ENCODE results near the gene RTN4IP1.

Gene RTN4IP1

DNA sequence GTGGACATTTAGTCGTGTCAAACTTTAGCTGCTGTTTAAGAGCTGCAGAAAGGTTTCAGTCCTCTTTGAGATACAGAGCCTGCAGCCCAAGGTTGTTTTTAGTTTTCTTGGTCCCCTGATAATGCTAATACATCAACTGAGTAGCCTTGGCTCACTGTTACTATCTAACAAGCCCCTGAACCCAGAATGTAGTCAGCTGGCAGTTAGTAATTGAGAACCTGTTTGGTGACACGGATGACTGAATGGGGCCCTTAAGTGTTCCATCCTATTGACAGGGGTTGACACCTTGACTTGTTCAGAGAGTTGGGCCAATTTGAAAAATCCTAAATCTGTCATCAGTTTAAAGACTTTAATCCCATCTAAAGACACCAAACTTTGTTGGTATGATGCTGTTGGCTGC, 2.8 kb downstream of the RTN4IP1 start:
- DNase-seq (ENCODE audit: low read depth, low spot score) = no peak
- no peaks in the 10 kb centered on the region for H3K27me3 ChIP-seq (ENCODE audit: insufficient read depth, insufficient read length)
- no peak overlapping the region for H3K4me3 ChIP-seq (ENCODE audit: insufficient read length, low read depth)
- TF ChIP-seq YY1 (IDR thresholded peaks at IDR 0.05; ENCODE audit: insufficient read depth, insufficient read length) (no peak), ZNF274 (IDR thresholded peaks at IDR 0.05; ENCODE audit: low read depth, low read length) (no peak), SUZ12 (IDR thresholded peaks at IDR 0.05; ENCODE audit: extremely low read depth, insufficient read depth, insufficient read length) (no peak)
- no peak overlapping the region for H3K9ac ChIP-seq (ENCODE audit: insufficient read length, low read depth)
- peaks cover 10% of the 10 kb centered on the region for H3K36me3 ChIP-seq (ENCODE audit: insufficient read depth, insufficient read length, low read length)
- H3K9me3 ChIP-seq (ENCODE audit: insufficient read depth, low read length) = peaks cover 17% of the 10 kb centered on the region
- no peaks in the 10 kb centered on the region for H3K4me1 ChIP-seq (ENCODE audit: insufficient read depth, insufficient read length)

- H3K36me3 ChIP-seq (ENCODE audit: insufficient read depth, insufficient read length, low read length) = peaks cover 13% of the 10 kb centered on the region
- DNase-seq (ENCODE audit: low read depth, low spot score) = no peak
- H3K9ac ChIP-seq (ENCODE audit: insufficient read length, low read depth) = no peak overlapping the region
- peaks cover 17% of the 10 kb centered on the region for H3K9me3 ChIP-seq (ENCODE audit: insufficient read depth, low read length)
- no peak overlapping the region for H3K4me3 ChIP-seq (ENCODE audit: insufficient read length, low read depth)
- H3K4me1 ChIP-seq (ENCODE audit: insufficient read depth, insufficient read length) = no peaks in the 10 kb centered on the region
- TF ChIP-seq YY1 (IDR thresholded peaks at IDR 0.05; ENCODE audit: insufficient read depth, insufficient read length) (no peak), SUZ12 (IDR thresholded peaks at IDR 0.05; ENCODE audit: extremely low read depth, insufficient read depth, insufficient read length) (no peak), ZNF274 (IDR thresholded peaks at IDR 0.05; ENCODE audit: low read depth, low read length) (no peak)
- H3K27me3 ChIP-seq (ENCODE audit: insufficient read depth, insufficient read length) = no peaks in the 10 kb centered on the region
These were observed 6.3 kb downstream of the RTN4IP1 start for GRCh38 chr6:106623039-106623438.

GRCh38 chr6:106622412-106622811, 6.9 kb downstream of the RTN4IP1 start:
- peaks cover 17% of the 10 kb centered on the region for H3K9me3 ChIP-seq (ENCODE audit: insufficient read depth, low read length)
- no peak for DNase-seq (ENCODE audit: low read depth, low spot score)
- TF ChIP-seq ZNF274 (IDR thresholded peaks at IDR 0.05; ENCODE audit: low read depth, low read length) = no peak
- no peak for TF ChIP-seq SUZ12 (IDR thresholded peaks at IDR 0.05; ENCODE audit: extremely low read depth, insufficient read depth, insufficient read length)
- no peak for TF ChIP-seq YY1 (IDR thresholded peaks at IDR 0.05; ENCODE audit: insufficient read depth, insufficient read length)
- H3K9ac ChIP-seq (ENCODE audit: insufficient read length, low read depth) = no peak overlapping the region
- no peaks in the 10 kb centered on the region for H3K27me3 ChIP-seq (ENCODE audit: insufficient read depth, insufficient read length)
- peaks cover 13% of the 10 kb centered on the region for H3K36me3 ChIP-seq (ENCODE audit: insufficient read depth, insufficient read length, low read length)
- no peaks in the 10 kb centered on the region for H3K4me1 ChIP-seq (ENCODE audit: insufficient read depth, insufficient read length)
- no peak overlapping the region for H3K4me3 ChIP-seq (ENCODE audit: insufficient read length, low read depth)

DNA sequence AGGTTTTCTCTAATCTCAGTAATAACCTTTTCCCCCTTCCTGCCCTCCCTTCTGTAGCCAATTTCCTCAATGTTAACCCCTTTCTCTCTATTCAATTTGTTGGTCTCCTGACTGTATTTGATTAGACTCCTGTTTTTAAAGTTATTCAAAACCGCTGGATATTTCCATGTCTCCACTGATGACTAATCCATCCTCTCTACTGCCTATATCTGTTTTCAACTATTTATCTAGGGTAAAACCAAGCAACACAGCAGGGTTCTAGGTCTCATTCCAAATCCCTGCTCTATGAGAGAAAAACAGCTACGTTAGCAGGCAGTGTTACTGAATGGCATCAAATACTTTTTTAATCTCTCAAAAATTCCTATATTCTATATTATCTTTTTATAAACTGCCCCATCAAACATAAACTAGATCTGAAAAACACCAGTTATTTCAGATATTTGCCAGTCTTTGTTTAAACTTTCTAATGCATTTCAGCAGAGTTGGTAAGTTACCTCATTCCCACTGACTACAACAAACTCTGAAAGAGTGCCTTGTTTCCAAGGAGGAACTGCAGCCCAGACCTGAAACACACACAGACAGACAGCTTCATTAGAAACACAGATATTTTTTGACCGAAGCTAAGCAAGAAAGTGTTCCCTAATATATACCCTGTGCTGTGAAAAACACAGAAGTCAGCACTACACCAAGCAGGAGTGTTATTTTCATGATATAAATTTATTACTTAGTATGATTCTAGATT, 8.2 kb downstream of the RTN4IP1 start:
- peaks cover 17% of the 10 kb centered on the region for H3K9me3 ChIP-seq (ENCODE audit: insufficient read depth, low read length)
- H3K9ac ChIP-seq (ENCODE audit: insufficient read length, low read depth) = no peak overlapping the region
- TF ChIP-seq YY1 (IDR thresholded peaks at IDR 0.05; ENCODE audit: insufficient read depth, insufficient read length) (no peak), SUZ12 (IDR thresholded peaks at IDR 0.05; ENCODE audit: extremely low read depth, insufficient read depth, insufficient read length) (no peak), ZNF274 (IDR thresholded peaks at IDR 0.05; ENCODE audit: low read depth, low read length) (no peak)
- no peak for DNase-seq (ENCODE audit: low read depth, low spot score)
- no peaks in the 10 kb centered on the region for H3K27me3 ChIP-seq (ENCODE audit: insufficient read depth, insufficient read length)
- no peaks in the 10 kb centered on the region for H3K4me1 ChIP-seq (ENCODE audit: insufficient read depth, insufficient read length)
- no peak overlapping the region for H3K4me3 ChIP-seq (ENCODE audit: insufficient read length, low read depth)
- H3K36me3 ChIP-seq (ENCODE audit: insufficient read depth, insufficient read length, low read length) = peaks cover 13% of the 10 kb centered on the region

DNA sequence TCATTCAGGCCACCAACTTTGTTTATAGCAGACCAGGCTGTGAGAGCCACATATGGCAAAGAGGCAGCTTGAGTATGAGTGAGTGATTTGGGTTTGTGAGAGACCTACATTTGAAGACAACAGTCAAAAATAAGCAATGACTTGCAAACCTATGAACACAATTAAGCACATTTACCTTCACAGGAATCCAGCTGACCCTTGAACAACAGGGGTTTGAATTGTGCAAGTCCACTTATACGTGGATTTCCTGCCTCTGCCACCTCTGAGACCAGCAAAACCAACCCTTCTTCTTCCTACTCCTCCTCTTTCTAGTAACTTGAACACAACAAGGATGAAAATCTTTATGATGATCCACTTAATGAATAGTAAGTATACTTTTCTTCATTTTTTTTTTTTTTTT, 10.1 kb downstream of the RTN4IP1 start:
- Histone ChIP-seq H3K9me3 (ENCODE audit: insufficient read depth, low read length) (peaks cover 17% of the 10 kb centered on the region), H3K36me3 (ENCODE audit: insufficient read depth, insufficient read length, low read length) (peaks cover 13% of the 10 kb centered on the region), H3K27me3 (ENCODE audit: insufficient read depth, insufficient read length) (no peaks in the 10 kb centered on the region), H3K4me1 (ENCODE audit: insufficient read depth, insufficient read length) (no peaks in the 10 kb centered on the region), H3K9ac (ENCODE audit: insufficient read length, low read depth) (no peak overlapping the region), H3K4me3 (ENCODE audit: insufficient read length, low read depth) (no peak overlapping the region)
- no peak for TF ChIP-seq SUZ12 (IDR thresholded peaks at IDR 0.05; ENCODE audit: extremely low read depth, insufficient read depth, insufficient read length)
- TF ChIP-seq ZNF274 (IDR thresholded peaks at IDR 0.05; ENCODE audit: low read depth, low read length) = no peak
- TF ChIP-seq YY1 (IDR thresholded peaks at IDR 0.05; ENCODE audit: insufficient read depth, insufficient read length) = no peak
- no peak for DNase-seq (ENCODE audit: low read depth, low spot score)

DNA sequence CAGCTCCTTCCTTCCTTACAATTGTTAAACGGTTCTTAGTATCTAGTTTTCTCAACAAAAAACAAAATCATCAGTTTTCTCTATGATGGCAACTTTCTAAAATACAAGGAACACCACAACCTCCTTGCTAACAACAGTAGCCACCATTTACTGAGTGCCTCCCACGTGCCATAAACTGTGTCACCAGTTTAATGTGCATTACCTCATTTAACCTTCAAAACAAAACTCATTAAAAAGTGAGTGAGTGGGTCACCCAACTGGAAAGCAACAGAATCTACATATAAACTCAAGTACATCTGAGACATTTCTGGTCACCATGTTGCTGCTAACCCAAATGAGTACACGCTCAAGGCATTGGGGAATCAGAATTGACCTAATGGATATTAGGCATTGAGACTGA, 11.0 kb downstream of the RTN4IP1 start:
- Histone ChIP-seq H3K4me3 (ENCODE audit: insufficient read length, low read depth) (no peak overlapping the region), H3K36me3 (ENCODE audit: insufficient read depth, insufficient read length, low read length) (peaks cover 13% of the 10 kb centered on the region), H3K27me3 (ENCODE audit: insufficient read depth, insufficient read length) (no peaks in the 10 kb centered on the region), H3K9ac (ENCODE audit: insufficient read length, low read depth) (no peak overlapping the region), H3K4me1 (ENCODE audit: insufficient read depth, insufficient read length) (no peaks in the 10 kb centered on the region), H3K9me3 (ENCODE audit: insufficient read depth, low read length) (peaks cover 13% of the 10 kb centered on the region)
- TF ChIP-seq ZNF274 (IDR thresholded peaks at IDR 0.05; ENCODE audit: low read depth, low read length) = no peak
- no peak for TF ChIP-seq SUZ12 (IDR thresholded peaks at IDR 0.05; ENCODE audit: extremely low read depth, insufficient read depth, insufficient read length)
- no peak for DNase-seq (ENCODE audit: low read depth, low spot score)

- TF ChIP-seq ZNF274 (IDR thresholded peaks at IDR 0.05; ENCODE audit: low read depth, low read length) = no peak
- no peak for TF ChIP-seq SUZ12 (IDR thresholded peaks at IDR 0.05; ENCODE audit: extremely low read depth, insufficient read depth, insufficient read length)
- TF ChIP-seq YY1 (IDR thresholded peaks at IDR 0.05; ENCODE audit: insufficient read depth, insufficient read length) = no peak
- no peak for DNase-seq (ENCODE audit: low read depth, low spot score)
- Histone ChIP-seq H3K9me3 (ENCODE audit: insufficient read depth, low read length) (peaks cover 8% of the 10 kb centered on the region), H3K36me3 (ENCODE audit: insufficient read depth, insufficient read length, low read length) (peaks cover 12% of the 10 kb centered on the region), H3K27me3 (ENCODE audit: insufficient read depth, insufficient read length) (no peaks in the 10 kb centered on the region), H3K4me1 (ENCODE audit: insufficient read depth, insufficient read length) (no peaks in the 10 kb centered on the region), H3K9ac (ENCODE audit: insufficient read length, low read depth) (no peak overlapping the region), H3K4me3 (ENCODE audit: insufficient read length, low read depth) (no peak overlapping the region)
These were observed 11.4 kb downstream of the RTN4IP1 start for GRCh38 chr6:106617857-106618256.
